AG04449 (cell line): ENCODE results near the gene MSI2.
A peak's percentile ranks its signal among the peaks of the same experiment; 100 is the strongest.

Experiments used
- CTCF ChIA-PET: fragments of 350-600 bp; formaldehyde crosslinking; extraction: SDS; loops from one replicate; lab custom pipeline; 2021; ENCODE audit warnings: antibody characterized with exemption; lab: Yijun Ruan, JAX
- POLR2A ChIA-PET: fragments of 400-600, 350-600 bp; formaldehyde crosslinking; extraction: SDS; loops from one replicate; lab custom pipeline; 2020; ENCODE audit warnings: antibody characterized with exemption, inconsistent platforms; lab: Yijun Ruan, JAX
- DNase-seq: peaks from one replicate; pipeline ENCODE4 v3.0.0-alpha.2; 2010; ENCODE audit warnings: low read depth, low spot score
- H3K4me3 ChIP-seq: 2 replicates; pipeline ENCODE4 v1.5.1; 2011; ENCODE audit warnings: low read depth, mild to moderate bottlenecking, control low read depth, low read length
- TF ChIP-seq, protein P1 (sequence below): IDR thresholded peaks from one replicate; pipeline ENCODE4 v1.5.1; 2011; ENCODE audit warnings: mild to moderate bottlenecking, moderate library complexity, low read length, control low read depth, inconsistent platforms; ENCODE audit not compliant: insufficient read depth; ENCODE audit errors: missing control alignments

The MSI2 gene

DNA sequence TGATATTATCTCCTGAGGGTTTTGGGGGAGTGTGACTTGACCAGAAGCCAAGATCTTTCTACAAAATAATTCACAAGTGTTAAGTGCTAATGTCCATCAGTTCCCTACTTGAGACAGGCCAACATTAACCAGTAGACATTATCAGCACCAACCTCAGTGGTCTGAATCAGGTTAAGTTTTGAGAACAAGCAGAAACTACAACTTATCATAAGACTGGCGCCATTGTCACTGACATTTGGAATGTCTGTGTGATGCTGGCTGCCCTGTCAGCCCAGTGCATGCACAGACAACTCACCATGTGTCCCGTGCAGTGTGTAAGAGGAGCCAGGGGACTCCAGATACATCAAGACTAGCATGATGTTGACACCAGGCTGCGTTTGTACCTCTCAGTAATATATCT, 412.0 kb downstream of the MSI2 start:
- CTCF ChIA-PET = interaction anchor here (0.7 kb wide), 1 partner anchor 165 kb away, joined by 3 read pairs; no protein-coding TSS in a partner anchor
- TF ChIP-seq, protein P1, sequence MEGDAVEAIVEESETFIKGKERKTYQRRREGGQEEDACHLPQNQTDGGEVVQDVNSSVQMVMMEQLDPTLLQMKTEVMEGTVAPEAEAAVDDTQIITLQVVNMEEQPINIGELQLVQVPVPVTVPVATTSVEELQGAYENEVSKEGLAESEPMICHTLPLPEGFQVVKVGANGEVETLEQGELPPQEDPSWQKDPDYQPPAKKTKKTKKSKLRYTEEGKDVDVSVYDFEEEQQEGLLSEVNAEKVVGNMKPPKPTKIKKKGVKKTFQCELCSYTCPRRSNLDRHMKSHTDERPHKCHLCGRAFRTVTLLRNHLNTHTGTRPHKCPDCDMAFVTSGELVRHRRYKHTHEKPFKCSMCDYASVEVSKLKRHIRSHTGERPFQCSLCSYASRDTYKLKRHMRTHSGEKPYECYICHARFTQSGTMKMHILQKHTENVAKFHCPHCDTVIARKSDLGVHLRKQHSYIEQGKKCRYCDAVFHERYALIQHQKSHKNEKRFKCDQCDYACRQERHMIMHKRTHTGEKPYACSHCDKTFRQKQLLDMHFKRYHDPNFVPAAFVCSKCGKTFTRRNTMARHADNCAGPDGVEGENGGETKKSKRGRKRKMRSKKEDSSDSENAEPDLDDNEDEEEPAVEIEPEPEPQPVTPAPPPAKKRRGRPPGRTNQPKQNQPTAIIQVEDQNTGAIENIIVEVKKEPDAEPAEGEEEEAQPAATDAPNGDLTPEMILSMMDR = no peak
- H3K4me3 ChIP-seq = no peak overlapping the region
- POLR2A ChIA-PET = no interaction called here
- no peak for DNase-seq

- ChIA-PET POLR2A (no interaction called here), CTCF (interaction anchor here (1.6 to 10.8 kb wide), 6 partner anchors 10 to 426 kb away, joined by 4 to 188 read pairs (median 26); no protein-coding TSS in a partner anchor)
- DNase-seq = no peak
Observed at GRCh38 chr17:57669671-57670529, 413.6 kb downstream of the MSI2 start.

DNA sequence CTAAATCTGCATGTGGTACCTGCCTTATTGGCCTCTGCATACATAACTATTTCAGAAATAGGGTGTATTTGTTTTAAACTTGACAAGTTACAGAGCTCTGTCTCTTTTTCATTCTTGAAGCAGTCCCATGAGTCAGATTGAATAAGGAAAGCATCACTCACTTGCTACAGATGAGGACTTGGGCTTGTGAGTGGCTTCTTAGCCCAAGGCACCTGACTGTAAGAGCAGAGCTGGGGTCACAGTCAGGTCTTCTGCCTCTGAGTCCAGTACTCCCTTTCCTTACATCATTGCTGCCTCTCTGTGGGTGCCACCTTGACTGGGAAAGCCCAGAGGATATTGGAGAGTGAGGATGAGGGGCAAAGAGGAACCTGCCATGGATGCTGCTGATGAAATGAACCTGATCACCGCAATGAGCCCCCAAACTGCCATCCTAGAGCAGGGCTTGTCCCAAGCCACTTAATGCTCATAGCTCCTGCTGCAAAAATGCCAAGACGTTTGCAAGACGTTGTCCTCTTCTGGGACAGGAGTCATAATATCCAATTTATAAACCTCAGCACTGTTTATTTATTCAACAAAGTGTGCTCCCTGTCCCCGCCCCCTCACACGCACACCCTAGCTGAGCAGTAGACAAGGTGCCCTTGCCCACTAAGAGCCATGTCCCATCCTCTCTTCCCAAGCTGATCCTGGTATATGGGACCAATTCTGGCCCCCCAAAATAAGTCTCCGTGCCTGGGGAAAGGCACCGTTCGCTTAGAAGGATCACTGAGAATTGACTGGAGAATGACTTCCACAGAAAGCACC, 414.6 kb downstream of the MSI2 start:
- DNase-seq = no peak
- ChIA-PET POLR2A (interaction anchor here (1.0 kb wide), 1 partner anchor 428 kb away, joined by 3 read pairs; no protein-coding TSS in a partner anchor), CTCF (interaction anchor here (0.7 to 10.8 kb wide), 54 partner anchors 9 to 542 kb away, joined by 3 to 188 read pairs (median 5); partner anchors contain the start of gene CCDC182)
- no peak overlapping the region for H3K4me3 ChIP-seq
- TF ChIP-seq, protein P1 = no peak

More at GRCh38 chr17:57669671-57670529, 413.6 kb downstream of the MSI2 start:
- H3K4me3 ChIP-seq = no peak overlapping the region
- TF ChIP-seq, protein P1 = no peak

DNA sequence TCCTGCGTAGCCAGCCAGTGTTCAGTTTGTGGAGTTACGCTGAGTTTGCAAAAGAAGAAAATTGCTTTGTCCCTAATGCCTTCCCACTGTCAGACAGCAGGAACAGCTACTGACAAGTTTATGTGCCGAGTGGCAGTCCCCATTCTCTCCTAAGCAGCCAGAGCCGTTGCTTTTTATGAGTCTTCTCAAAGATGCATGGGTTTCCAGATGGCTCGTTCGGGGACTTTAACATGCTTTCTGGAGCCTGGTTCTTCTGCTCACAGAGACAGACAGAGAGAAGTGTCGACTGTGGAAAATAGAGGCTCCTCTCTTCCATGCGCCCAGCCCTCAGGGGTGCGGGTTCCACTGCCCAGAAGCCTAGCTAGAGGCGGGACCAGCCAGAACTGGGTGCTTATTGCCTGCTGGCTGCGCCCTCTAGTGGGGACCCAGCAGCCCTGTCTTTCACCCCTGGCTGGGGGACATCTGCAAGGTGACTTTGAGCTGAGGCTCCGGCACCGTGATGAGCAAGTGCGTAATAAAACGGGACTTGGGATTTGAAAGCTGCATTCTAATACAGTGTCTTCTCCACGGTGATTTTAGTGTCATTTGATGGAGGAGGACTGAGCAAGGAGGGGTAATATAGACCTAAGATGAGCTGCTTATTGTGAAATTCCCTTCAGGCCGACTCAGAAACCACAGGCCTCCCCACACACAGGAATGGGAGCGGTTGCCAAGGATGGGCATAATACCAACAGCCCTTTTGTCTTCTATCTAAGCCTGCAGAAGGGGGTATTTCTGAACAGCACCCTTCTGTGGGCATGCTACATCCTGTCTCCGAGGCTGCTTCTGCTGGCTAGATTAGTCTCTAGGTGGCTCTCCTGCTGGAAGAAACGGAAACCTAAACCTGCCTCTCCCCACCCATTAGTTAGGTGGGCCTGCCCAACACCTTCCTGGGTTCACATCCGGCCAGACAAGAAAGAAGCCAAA, 415.6 kb downstream of the MSI2 start:
- POLR2A ChIA-PET = interaction anchor here (1.0 kb wide), 1 partner anchor 429 kb away, joined by 3 read pairs; no protein-coding TSS in a partner anchor
- TF ChIP-seq, protein P1 = peak; percentile 97
- no peak overlapping the region for H3K4me3 ChIP-seq
- DNase-seq = peak; percentile 47
- CTCF ChIA-PET = interaction anchor here (0.6 to 10.8 kb wide), 87 partner anchors 8 to 543 kb away, joined by 3 to 188 read pairs (median 4); partner anchors contain the start of gene CCDC182

- DNase-seq = no peak
- POLR2A ChIA-PET = interaction anchor here (0.9 kb wide), 1 partner anchor 200 kb away, joined by 3 read pairs; no protein-coding TSS in a partner anchor
- no peak overlapping the region for H3K4me3 ChIP-seq
- CTCF ChIA-PET = interaction anchor here (0.9 to 10.8 kb wide), 18 partner anchors 10 to 430 kb away, joined by 3 to 188 read pairs (median 10); no protein-coding TSS in a partner anchor
- TF ChIP-seq, protein P1 = no peak
Observed at GRCh38 chr17:57672971-57673370, 416.6 kb downstream of the MSI2 start.
